T-helper 1 cell treated with Interleukin-12 subunit alpha and Interleukin-12 subunit beta and Interleukin-4 antibody, amounts not matched to agents 30 ng/mL and 1 ng/mL, for 36 hours (primary cell): ENCODE results near the gene ADAM12. TPM values are rescaled to one million over a fixed set of nuclear protein-coding genes. Genes with fewer than 3 reads are reported as not detected.
"Not testable (repeated sequence)": the region's sequence is repeated elsewhere in the genome, so short reads cannot be mapped to it uniquely, and the experiment has no call there.

Experiments
- intact Hi-C: fragments of 100-400 bp; cut with micrococcal nuclease; formaldehyde crosslinking; loops from one replicate; pipeline ENCODE4 v1.15.1; 2024
- total RNA-seq: library from RNA; stranded (reverse); gene quantifications from 2 replicates; pipeline ENCODE4 v1.2.3, GENCODE V29; 2022

The ADAM12 gene
- total RNA-seq, 1 donor from 2014 or later: 0.07 TPM

- intact Hi-C loops: no loop called here
Measured at GRCh38 chr10:126407831-126408230, 19.6 kb upstream of the ADAM12 start.

GRCh38 chr10:126405239-126405775 is 17.0 kb upstream of the ADAM12 start:
- intact Hi-C loops: no loop called here

DNA sequence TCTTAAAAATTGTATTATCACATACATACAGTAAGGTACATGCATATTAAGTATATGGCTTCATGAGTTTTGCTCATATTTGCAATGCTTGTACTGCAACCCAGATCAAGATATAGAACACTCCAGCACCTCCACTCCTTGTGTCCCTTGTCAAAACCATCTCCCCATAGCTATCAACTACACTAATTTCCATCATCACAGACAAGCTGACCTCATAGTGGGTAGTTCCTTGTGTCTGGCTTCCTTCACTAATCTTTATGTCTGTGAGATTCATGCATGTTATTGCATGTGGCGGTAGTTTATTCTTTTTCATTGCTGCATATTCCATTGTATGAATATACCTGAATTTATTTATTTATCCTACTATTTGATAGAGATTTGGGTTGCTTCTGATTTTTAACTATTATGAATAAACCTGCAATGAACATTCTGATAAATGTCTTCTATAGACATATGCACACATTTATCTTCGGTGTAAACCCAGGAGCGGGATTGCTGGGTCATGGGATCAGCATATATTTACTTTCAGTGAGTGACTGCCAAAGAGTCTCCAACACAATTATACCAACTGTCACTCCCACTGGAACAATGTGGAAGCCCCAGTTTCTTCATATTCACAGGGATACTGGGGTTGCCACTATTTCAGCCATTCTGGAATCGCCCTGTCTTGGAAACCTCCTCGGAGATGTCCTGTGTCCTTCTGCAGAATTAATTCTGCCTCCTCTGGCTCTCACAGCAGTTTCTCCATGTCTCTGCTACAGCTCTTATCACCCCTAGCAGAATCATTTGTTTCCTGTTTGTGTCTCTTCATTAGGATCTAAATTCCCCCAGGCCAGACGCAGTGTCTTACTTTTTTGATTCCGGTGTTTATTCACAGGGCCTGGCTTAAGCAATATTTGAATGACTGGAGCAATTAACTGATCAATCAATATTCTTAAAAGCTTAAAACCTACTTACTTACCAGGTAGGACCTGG is 14.7 kb upstream of the ADAM12 start:
- intact Hi-C loops: no loop called here

- intact Hi-C loops: no loop called here
Measured at GRCh38 chr10:126400641-126401040, 12.4 kb upstream of the ADAM12 start.

DNA sequence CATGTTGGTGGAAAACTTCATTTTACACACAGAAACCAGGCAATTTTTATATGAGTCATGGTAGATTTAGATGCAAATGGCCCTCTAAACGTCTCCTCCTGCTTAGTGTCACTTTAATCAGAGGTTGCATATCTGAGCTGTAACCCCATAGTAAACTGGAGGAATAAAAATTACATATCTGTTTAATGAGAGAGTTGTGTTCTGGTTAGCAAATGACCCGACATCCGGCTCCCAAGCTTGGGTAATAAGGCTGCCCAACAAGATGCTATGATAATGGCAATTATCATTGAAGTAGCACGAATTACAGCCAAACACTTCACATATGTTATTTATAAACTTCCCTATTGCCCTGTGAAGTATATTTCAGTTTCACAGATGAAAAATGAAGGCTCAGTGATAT is 10.6 kb upstream of the ADAM12 start:
- intact Hi-C loops: no loop called here

GRCh38 chr10:126398383-126398743 is 10.1 kb upstream of the ADAM12 start:
- intact Hi-C loops: no loop called here

GRCh38 chr10:126397640-126398382 is 9.5 kb upstream of the ADAM12 start:
- intact Hi-C loops: no loop called here

GRCh38 chr10:126397156-126397555 is 8.9 kb upstream of the ADAM12 start:
- intact Hi-C loops: no loop called here

DNA sequence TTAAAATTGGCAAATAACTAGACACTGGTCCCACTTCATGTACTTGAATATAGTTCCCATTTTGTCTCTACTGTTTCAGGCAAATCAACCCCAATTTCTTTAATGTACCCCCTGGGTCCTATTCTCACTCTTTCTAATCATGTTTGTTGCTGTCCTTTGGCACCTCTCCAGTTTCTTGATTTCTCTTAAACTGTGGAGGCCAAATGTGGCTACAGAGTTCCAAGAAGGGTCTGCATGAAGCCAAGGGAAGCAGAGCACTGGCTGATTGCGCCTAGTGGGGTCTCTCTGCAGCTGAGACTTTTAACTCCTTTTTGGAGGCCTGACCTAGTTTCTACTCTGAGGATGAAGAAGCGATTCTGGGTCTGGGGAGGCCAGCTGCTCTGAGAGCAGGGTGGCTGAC is 6.7 kb upstream of the ADAM12 start:
- intact Hi-C loops: no loop called here

DNA sequence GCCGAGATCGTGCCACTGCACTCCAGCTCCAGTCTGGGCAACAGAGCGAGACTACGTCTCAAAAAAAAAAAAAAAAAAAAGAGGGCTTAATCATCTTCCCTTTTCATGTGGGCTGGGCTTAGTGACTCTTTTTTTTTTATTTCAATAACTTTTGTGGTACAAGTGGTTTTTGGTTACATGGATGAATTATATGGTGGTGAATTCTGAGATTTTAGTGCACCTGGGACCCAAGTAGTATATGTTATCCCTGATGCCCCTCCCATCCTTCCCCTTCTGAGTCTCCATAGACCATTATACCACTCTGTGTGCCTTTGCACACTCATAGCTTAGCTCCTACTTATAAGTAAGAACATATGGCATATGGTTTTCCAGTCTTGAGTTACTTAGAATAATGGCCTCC is 4.8 kb upstream of the ADAM12 start:
- intact Hi-C loops: no loop called here

DNA sequence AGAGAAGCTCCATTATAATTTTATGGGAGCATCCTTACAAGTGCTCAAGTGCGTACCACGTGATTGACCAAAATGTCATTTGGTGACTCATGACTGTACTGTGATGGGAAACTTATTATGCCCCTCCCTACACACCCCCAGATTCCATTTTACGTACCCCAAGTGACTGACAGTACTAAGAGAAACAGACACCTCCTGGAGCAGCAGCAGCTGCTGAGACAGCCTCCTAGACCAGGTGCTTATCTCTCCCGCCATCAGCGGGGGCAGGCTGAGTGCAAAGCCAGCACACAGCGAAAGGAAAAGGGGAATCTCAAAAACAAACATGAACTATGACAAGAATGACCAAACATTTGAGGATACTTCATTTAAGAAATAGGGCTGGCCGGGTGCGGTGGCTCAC is 4.2 kb upstream of the ADAM12 start:
- intact Hi-C loops: no loop called here

- intact Hi-C loops: no loop called here
Measured at GRCh38 chr10:126392068-126392467, 3.8 kb upstream of the ADAM12 start.

- intact Hi-C loops: no loop called here
Measured at GRCh38 chr10:126391192-126391885, 3.1 kb upstream of the ADAM12 start.

DNA sequence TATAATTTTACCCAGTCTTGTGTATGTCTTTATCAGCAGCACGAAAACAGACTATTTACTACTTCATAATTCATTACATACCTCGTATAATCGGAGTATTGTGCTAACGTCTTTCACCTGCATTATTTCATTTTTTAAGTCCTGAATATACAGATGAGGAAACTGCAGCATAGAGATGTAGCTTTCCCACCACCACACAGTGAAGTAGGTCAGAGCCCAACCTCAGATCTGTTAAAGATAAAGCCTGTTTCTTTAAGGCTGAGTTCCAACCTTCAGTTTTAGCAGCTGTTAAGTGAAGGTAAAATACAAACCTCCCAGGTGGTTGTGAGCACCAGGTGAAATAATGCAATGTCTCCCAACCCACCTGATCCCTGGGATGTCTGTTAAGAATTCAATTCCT is 2.0 kb upstream of the ADAM12 start:
- intact Hi-C loops: no loop called here

DNA sequence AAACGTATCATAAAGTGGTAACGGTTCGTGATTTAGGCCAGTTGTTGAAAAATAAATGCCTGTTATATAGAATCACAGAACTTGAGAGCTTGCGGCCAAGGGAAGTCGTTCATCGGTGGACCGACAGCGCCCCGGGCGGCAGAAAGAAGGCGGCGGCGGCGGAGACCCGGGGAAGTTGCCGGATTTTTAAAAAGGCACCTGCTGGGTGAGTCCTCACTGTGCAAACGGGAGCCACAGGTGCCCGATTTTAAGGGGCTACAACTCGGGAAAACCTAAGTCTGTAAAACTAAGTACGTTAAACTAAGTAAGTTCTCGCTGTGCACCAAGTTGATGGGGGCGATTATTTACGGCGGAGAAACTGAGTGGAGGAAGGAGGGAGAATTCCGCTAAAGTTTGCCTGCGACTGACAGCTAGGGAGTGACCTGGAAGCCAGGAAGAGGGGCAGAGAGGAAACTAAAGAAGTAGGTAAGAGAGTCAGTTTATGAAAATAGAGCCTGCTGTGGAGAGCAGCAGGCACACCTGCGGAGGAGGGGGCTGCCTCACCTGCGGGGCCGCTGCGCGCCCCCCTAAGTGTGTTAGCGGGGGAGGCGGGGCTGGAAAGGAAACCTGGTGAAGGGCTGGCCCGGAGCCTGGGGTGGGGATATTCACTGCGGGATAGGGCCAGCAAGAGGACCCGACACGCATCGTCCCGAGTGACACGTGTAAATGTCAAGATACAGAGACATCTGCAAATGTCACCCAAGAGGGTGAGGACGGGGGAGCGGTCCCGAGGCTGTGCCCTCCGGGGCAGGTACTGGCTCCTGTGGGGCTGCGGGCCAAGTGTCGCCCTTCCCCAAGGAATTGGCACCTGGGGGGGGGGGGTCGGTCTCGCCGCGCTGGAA is 996 bp downstream of the ADAM12 start:
- intact Hi-C loops: loop anchor here (5.0 kb wide), 1 partner anchor 405 kb away; no protein-coding TSS in a partner anchor

DNA sequence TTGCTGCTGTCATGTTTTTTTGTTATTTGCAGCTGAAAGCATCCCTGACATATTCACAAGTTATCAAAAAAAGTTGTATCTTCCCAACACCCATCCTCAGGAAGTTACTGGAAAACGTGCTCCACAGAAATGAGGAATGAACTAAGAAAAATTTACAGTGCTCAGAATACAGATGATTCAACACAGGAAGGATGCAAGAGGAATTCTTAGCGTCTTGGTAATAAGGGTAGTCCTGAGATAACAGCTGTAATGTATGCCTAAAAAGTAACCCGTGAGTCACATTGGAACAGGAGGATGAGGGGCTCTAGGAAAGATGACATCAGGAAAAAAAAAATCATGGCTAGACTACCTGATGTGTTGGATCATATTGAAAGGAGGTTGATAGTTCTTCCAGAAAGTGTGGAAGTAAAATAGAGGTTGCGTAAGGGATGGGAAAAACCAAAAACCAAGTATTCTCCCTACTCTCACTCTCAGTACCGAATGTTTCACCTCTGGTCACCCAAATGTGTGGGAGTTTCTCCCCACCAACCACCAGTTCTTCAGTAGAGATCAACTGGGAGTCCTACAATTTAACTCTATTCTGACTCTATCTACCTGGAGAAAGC is 3.9 kb downstream of the ADAM12 start:
- intact Hi-C loops: no loop called here

DNA sequence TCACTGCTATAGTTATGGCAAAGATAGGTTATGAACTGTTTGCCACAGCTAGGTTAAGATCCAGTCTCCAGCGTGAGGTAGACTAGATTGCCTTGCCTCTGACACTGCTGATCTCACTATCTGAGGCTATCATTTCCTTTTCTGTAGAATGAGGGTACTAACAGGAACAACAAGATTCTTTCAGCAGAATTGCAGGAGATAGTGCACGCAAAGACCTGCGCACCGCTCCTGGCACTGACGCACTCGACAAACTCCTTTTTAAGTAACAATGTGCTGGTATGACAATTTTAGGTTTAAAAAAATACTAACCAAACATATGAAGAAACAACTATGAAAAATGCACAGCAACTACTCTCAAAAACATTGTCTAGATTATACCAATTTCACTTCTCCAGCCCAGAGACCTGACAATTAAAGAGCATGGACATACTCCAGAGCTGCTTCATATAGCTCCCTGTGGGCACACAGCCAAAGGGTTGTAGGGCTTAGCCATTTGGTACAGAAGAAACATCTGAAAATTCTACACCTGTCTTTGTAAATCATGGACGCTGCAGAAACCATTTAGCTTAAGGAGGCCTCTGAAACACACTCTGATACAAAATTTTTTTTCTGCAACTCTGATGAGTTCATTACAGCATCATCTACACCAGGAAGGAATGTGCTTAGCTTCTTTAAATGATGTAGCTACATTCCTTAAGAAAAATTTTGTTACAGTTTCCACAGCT is 7.8 kb downstream of the ADAM12 start:
- intact Hi-C loops: no loop called here

- intact Hi-C loops: not testable (repeated sequence)
Measured at GRCh38 chr10:126379166-126379565, 9.1 kb downstream of the ADAM12 start.

DNA sequence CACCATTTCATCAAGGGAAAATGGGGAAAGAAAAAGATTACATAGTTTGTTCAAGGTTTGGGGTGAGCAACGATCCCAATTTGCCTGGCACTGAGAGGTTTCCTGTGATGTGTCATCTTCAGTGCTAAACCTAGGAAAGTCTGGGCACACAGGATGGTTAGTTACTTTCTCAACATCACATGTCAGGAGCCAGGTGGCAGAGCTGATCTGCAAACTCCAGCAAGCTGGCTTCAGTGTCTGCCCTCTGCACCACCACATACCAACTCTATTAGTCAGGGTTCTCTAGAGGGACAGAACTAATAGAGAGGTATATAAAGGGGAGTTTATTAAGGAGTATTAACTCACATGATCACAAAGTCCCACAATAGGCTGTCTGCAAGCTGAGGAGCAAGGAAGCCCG is 11.3 kb downstream of the ADAM12 start:
- intact Hi-C loops: no loop called here
